Measurements from ENCODE around the gene INO80C.

The INO80C gene, protein sequence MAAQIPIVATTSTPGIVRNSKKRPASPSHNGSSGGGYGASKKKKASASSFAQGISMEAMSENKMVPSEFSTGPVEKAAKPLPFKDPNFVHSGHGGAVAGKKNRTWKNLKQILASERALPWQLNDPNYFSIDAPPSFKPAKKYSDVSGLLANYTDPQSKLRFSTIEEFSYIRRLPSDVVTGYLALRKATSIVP

DNA sequence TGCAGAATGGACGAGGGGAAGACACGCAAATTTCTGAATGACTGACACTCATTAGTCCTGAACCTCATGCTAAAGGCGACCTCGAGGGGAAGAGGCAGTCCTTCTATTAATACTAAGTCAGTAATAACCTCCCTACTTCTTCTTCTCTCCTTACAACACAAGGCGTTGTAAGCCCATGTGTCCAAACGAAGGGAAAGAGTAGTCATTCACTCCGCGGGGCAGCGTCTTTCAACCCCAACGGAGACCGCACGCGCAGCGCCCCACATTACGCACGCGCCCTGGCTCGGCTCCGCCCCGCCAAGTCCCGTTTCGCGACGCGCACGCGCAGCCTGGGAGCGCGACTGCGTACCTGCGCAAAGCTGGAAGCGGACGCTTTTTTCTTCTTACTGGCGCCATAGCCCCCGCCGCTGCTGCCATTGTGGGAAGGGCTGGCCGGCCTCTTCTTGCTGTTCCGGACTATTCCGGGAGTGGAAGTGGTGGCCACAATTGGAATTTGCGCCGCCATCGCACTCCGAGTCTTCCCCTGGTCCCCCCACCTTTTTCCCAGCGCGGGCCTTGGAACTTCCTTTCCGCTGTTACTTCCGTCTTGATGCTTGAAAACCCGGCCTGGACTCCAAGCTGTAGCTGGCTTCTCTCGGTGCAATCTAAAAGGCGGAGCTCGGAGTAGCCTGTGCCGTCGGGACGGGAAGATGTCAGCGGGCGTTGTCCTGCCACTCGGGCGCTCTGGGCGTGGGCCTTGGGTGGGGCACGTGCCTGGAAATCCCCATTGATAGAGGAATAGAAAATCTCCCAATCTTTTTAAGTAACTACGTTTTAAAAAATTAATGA is at the start of gene INO80C:
TSS of gene INO80C (minus strand) at position 591 of the 828 bp plus-strand sequence. CDS start at position 505, 86 bp downstream.
- DNase-seq (ENCODE audit: low spot score), result peak; percentile 94

DNA sequence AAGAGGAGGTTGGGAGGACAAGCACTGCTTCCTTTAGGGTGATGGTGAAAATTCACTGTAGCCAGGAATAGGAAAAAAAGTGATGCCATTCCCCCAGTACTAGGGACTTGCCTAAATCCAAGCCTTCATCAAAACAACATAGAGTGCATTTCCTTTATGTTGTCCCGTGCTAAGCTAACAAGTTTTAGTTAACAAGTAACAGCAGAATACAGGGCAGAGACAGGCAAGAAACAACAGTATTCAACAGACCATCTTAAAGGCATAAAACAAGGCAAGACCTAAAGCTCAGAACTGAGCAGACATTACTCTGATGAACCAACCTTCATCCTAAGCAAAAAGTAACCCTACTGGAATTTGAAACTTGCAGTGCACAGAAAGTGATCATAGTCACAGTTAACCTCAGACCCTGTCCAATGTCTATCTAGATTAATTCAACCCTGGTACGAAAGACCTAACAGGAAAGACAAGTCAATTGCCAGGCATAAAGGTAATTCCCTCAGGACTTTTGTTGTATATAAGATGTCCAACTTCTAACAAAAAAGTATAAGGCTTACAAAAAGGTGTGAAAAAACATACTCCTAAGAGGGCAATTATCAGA is 49.3 kb upstream of the INO80C start:
- no peak for DNase-seq (ENCODE audit: low spot score)

DNA sequence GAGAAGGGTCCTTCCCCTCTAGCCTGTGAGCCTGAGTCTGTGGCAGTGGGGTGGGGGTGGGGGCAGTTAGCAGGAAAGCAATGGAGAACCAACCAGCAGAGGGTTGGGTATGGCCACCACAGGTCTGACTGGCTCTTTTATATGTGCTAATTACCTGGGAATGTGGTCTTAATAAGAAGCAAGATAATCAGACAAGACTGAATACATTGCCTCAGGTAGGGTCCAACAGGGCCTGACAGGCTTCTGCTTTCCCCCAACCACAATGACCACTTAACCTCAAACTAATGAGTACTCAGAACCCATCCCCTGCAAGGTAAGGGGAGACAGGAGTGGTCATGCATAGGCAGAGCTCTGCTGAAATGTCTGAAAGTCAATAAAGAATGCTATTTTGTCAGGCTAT is 44.6 kb upstream of the INO80C start:
- DNase-seq (ENCODE audit: low spot score), result no peak

- no peak for DNase-seq (ENCODE audit: low spot score)
These were observed 37.5 kb upstream of the INO80C start for GRCh38 chr18:35535297-35535696.

- DNase-seq (ENCODE audit: low spot score), result no peak
These were observed 36.2 kb upstream of the INO80C start for GRCh38 chr18:35533916-35534405.

DNA sequence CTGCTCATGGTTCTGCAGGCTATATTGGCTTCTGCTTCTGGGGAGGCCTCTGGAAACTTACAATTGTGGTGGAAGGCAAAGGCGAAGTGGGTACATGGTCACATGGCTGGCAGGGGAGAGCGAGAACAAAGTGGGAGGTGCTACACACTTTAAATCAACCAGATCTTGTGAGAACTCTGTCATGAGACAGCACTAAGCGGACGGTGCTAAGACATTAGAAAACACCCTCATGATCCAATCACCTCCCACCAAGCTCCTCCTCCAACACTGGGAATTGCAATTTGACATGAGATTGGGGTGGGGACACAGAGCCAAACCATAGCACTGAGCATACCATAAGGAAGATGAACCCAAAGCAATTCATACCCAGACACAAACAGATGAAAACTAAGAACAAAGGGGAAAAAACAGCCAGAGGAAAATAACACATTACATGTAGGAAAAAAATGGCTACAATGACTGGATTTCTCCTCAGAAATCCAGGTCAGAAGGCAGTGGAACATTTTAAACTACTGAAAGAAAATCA is 31.1 kb upstream of the INO80C start:
- DNase-seq (ENCODE audit: low spot score), result no peak

DNA sequence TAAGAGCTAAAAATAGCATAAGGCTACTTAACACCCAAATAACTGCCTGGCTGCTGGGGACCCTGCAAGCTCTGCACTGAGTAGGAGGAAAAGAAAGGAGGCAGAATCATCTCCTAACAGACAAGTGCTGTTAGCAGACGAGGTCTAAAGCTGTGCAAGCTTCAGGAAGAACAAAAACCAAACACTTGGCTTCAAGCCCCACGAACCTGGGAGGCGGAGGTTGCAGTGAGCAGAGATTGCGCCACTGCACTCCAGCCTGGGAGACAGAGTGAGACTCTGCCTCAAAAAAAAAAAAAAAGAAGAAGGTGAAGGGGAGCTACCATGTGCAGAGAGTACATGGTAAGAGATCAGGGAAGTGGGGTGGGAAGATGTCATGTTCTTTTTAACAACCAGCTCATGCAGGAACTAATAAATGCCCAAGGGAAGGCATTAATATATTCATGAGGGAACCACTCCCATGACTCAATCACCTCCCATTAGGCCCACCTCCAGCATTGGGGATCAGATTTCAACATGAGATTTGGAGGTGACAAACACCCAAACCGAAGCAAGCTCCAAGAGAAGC is 28.8 kb upstream of the INO80C start:
- DNase-seq (ENCODE audit: low spot score), result no peak

- DNase-seq (ENCODE audit: low spot score), result no peak
These were observed 28.2 kb upstream of the INO80C start for GRCh38 chr18:35525795-35526494.

DNA sequence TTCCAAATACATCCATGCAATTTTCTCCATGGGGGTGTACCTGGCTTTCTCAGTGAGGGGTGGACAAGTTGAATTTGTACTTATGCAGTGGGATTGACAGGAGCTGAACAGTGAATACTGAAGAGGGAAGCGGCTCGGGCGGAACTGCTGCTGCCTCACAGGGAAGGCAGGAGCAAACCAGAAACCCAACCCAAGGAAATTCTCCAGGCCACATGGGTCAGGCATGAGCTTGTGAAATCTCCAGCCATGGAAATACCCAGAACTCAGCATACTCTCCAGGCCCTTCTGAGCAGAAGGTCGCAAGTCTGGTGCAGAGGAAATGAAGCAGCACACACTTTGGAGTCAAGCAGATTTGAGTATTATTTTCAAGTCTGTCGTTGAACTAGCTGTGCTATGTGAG is 26.5 kb upstream of the INO80C start:
- DNase-seq (ENCODE audit: low spot score), result no peak

GRCh38 chr18:35522130-35522959 is 24.6 kb upstream of the INO80C start:
- no peak for DNase-seq (ENCODE audit: low spot score)

DNA sequence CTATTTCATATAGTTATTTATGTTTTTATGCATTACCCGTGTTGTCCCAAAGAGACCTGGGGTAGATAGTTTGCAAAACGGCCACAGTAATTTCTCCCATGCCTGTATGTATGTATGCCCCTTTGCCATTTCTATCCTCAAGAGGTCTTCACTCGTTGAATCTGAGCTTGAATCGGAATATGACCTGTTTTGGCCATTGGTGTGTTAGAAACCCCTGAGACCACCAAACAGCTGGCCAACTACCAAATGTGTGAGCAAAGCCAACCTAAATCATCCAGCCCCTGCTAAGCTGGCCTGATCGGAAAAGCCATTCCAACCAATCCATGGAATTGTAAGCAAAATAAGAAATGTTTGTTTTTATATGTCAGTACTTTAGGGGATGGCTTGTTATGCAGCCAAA is 23.4 kb upstream of the INO80C start:
- no peak for DNase-seq (ENCODE audit: low spot score)

GRCh38 chr18:35519148-35519899 is 21.6 kb upstream of the INO80C start:
- no peak for DNase-seq (ENCODE audit: low spot score)

- DNase-seq (ENCODE audit: low spot score), result no peak
These were observed 20.0 kb upstream of the INO80C start for GRCh38 chr18:35517715-35518114.

DNA sequence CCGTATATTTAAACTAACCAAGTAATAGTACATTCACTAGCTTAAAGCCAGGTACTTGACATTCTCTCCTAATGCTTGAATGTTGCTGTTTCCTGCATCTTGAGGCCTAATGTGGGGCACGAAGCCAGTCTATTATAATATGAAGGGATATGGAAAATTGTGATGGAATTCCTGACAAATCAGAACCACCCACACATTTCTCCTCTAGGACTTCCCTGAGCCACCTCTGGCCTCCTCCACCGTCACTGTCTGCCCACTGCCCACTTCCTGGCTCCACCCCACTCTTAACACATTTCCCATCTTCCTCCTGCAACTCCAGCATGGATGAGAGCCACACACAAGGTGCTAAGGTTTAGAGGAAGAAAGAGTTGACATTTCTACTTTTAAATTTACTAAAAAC is 19.0 kb upstream of the INO80C start:
- DNase-seq (ENCODE audit: low spot score), result no peak

GRCh38 chr18:35516351-35516750 is 18.6 kb upstream of the INO80C start:
- no peak for DNase-seq (ENCODE audit: low spot score)

DNA sequence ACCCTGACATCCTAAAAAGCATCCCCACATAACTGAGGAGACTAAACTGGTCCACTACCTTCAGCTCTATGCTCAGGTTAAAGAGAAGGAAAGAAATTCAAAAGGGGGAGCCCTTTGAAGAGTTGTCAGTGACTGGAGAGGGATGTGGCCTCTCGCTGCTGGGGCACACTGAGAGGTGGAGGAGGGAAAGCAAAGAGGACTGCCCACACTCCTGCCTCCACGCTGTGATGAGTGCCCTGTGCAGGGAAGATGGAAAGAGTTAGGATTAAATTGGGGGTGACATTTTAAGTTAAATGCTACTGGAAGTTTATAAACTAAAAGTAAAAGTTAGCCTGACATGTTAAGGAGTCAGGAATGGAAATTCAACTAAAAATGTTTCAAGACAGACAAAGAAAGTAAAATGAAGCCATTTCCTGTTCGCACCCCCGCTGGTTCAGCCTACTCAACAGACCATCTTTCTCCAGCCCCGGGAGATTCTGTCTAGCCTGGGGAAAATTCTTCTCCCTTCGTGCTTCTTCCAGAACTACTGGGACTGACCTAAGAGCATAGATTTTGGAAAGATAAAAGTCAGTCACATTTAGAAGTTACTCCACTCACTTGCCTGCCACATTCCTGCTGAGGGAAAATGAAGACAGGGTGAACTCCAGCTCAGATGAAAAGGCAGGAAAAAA is 17.8 kb upstream of the INO80C start:
- DNase-seq (ENCODE audit: low spot score), result no peak

- no peak for DNase-seq (ENCODE audit: low spot score)
These were observed 17.1 kb upstream of the INO80C start for GRCh38 chr18:35514752-35515459.

DNA sequence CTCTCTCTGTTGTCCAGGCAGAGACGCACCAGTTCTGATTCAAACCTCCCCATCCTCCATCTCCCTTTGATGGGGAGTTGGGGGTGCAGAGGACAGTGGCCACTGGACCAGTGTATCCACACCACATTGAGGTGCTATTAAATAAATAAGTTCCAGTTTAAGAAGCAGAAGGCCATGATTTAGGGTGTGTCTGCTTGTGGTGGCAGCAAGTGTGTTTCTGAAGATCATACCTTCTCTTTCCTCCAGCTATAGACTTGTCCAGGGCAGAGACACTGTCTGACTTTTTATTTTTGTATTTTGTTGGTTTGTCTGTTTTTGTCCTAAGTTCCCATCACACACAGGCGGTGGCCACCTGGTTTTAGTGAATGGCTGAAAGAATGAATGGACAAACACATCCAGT is 16.5 kb upstream of the INO80C start:
- DNase-seq (ENCODE audit: low spot score), result no peak
